Parathyroid adenoma (tissue), 2 donors: ENCODE results near the gene SLC12A6.

Experiments
- H2AFZ ChIP-seq: fragments of 300-600 bp; sonication (generic); one replicate; pipeline ENCODE4 v1.7.0; 2017; ENCODE audit warnings: antibody characterized with exemption, mild to moderate bottlenecking
- H3K27ac ChIP-seq: fragments of 300-600 bp; sonication (generic); one replicate; pipeline ENCODE4 v1.7.0; 2017
- H3K27me3 ChIP-seq: fragments of 300-600 bp; sonication (generic); one replicate; pipeline ENCODE4 v1.7.0; 2017; ENCODE audit warnings: low read length; ENCODE audit not compliant: control insufficient read depth, insufficient read depth
- H3K36me3 ChIP-seq: fragments of 300-600 bp; sonication (generic); one replicate; pipeline ENCODE4 v1.7.0; 2017; ENCODE audit warnings: low read length; ENCODE audit not compliant: control insufficient read depth, insufficient read depth
- H3K4me1 ChIP-seq: fragments of 300-600 bp; sonication (generic); one replicate; pipeline ENCODE4 v1.7.0; 2017; ENCODE audit warnings: control low read depth
- H3K4me2 ChIP-seq: fragments of 300-600 bp; sonication (generic); one replicate; pipeline ENCODE4 v1.7.0; 2017; ENCODE audit warnings: low read length
- H3K4me3 ChIP-seq: fragments of 300-600 bp; sonication (generic); one replicate; pipeline ENCODE4 v1.7.0; 2017; ENCODE audit warnings: low read depth, low read length
- H3K79me2 ChIP-seq: fragments of 300-600 bp; sonication (generic); one replicate; pipeline ENCODE4 v1.7.0; 2017; ENCODE audit warnings: control low read depth
- H3K9ac ChIP-seq: fragments of 300-600 bp; sonication (generic); one replicate; pipeline ENCODE4 v1.7.0; 2017; ENCODE audit warnings: mild to moderate bottlenecking
- H3K9me3 ChIP-seq: fragments of 300-600 bp; sonication (generic); one replicate; pipeline ENCODE4 v1.7.0; 2017; ENCODE audit warnings: low read length; ENCODE audit not compliant: control insufficient read depth
- CTCF ChIP-seq: fragments of 300-600 bp; sonication (generic); IDR thresholded peaks from one replicate; pipeline ENCODE4 v1.7.0; 2017; ENCODE audit warnings: antibody characterized with exemption, mild to moderate bottlenecking
- donor health status: primary hyperparathyroidism.

The SLC12A6 gene

GRCh38 chr15:34275154-34275553, 62.4 kb downstream of the SLC12A6 start:
- Histone ChIP-seq H3K4me1 (no peaks in the 10 kb centered on the region), H3K27ac (no peak overlapping the region), H3K9ac (no peak overlapping the region), H3K27me3 (no peaks in the 10 kb centered on the region), H3K36me3 (no peaks in the 10 kb centered on the region), H3K4me2 (no peak overlapping the region), H3K4me3 (no peak overlapping the region), H3K79me2 (no peaks in the 10 kb centered on the region), H3K9me3 (no peaks in the 10 kb centered on the region), H2AFZ (no peak overlapping the region)
- TF ChIP-seq CTCF = no peak

DNA sequence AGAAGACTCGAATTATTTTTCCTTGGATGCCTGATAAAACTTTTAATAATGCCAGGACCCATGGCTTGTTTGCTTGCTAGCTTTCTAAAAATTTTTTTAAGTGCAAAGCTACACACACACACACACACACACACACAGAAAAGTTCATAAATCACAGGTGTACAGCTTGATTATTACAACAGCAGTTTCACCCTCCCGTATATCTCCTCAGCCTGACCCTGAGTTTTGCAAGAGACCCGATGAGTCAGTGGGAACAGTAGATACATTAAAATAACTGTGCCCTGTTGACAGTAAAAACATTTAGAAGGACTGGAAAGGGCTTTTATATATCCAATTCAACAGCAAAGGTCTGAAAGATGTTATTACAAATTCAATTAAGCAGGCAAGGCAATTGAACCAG, 66.1 kb downstream of the SLC12A6 start:
- Histone ChIP-seq H3K27me3 (no peaks in the 10 kb centered on the region), H3K36me3 (no peaks in the 10 kb centered on the region), H3K4me2 (no peak overlapping the region), H3K79me2 (no peaks in the 10 kb centered on the region), H3K9ac (no peak overlapping the region), H3K27ac (no peak overlapping the region), H3K4me3 (no peak overlapping the region), H3K4me1 (no peaks in the 10 kb centered on the region), H2AFZ (no peak overlapping the region), H3K9me3 (no peaks in the 10 kb centered on the region)
- TF ChIP-seq CTCF = no peak

GRCh38 chr15:34266751-34267150, 70.8 kb downstream of the SLC12A6 start:
- H3K27me3 ChIP-seq = no peaks in the 10 kb centered on the region
- no peaks in the 10 kb centered on the region for H3K79me2 ChIP-seq
- H3K9ac ChIP-seq = no peak overlapping the region
- no peaks in the 10 kb centered on the region for H3K4me1 ChIP-seq
- no peaks in the 10 kb centered on the region for H3K9me3 ChIP-seq
- no peak overlapping the region for H3K4me2 ChIP-seq
- TF ChIP-seq CTCF = no peak
- no peak overlapping the region for H2AFZ ChIP-seq
- no peak overlapping the region for H3K4me3 ChIP-seq
- no peaks in the 10 kb centered on the region for H3K36me3 ChIP-seq
- H3K27ac ChIP-seq = no peak overlapping the region

DNA sequence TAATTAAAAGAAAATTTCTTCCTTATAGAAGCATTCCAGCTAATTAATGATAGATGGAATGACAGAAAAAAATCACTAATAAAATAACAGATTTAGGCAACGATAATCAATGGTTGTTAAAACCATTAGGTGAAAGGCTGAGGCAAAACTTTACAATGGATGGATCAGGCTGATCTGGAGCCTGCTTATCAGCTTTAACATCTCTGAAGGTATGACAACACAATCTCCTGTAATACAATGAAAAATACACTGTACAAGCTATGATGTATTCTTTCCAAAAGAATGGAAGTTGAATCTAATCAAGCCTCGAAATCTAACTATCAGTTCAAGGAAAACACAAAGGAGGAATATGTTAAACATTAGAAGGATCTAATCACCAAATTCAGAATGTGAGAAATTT, 73.5 kb downstream of the SLC12A6 start:
- no peak for TF ChIP-seq CTCF
- Histone ChIP-seq H2AFZ (no peak overlapping the region), H3K27me3 (no peaks in the 10 kb centered on the region), H3K4me2 (no peak overlapping the region), H3K4me1 (no peaks in the 10 kb centered on the region), H3K4me3 (no peak overlapping the region), H3K9me3 (no peaks in the 10 kb centered on the region), H3K36me3 (no peaks in the 10 kb centered on the region), H3K79me2 (no peaks in the 10 kb centered on the region), H3K27ac (no peak overlapping the region), H3K9ac (no peak overlapping the region)

DNA sequence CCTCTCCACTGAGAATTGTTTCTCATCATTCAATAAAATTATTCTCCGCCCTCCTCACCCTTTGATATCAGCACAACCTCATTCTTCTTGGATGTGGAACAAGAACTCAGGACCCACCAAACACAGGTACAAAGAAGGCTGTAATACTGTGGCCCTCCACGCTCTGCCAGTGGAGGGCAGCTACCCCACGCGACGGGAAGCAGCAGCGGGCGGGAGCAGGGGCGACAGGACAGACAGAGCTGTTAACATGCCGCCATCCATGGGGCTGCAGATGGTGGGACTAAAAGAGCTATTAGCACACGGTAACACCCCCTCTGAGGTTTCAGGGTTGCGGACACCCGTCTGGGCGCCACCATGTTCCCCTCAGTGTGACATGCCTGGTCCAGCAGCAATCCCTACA, 75.2 kb downstream of the SLC12A6 start:
- Histone ChIP-seq H3K4me3 (no peak overlapping the region), H3K27me3 (no peaks in the 10 kb centered on the region), H3K4me2 (no peak overlapping the region), H3K79me2 (no peaks in the 10 kb centered on the region), H3K36me3 (no peaks in the 10 kb centered on the region), H3K9ac (no peak overlapping the region), H3K9me3 (no peaks in the 10 kb centered on the region), H3K27ac (no peak overlapping the region), H2AFZ (no peak overlapping the region), H3K4me1 (no peaks in the 10 kb centered on the region)
- TF ChIP-seq CTCF = no peak
